Activated CD4-positive, alpha-beta T cell treated with anti-CD3 and anti-CD28 coated beads for 24 hours (primary cell): Measurements from ENCODE around the gene PIK3R5.

ENCODE experiments used
- DNase-seq, 2 donors: peaks; one replicate each; pipeline ENCODE4 v3.0.0-alpha.2; 2020; ENCODE audit warnings: low read depth in 2 of 2

PIK3R5 gene

DNA sequence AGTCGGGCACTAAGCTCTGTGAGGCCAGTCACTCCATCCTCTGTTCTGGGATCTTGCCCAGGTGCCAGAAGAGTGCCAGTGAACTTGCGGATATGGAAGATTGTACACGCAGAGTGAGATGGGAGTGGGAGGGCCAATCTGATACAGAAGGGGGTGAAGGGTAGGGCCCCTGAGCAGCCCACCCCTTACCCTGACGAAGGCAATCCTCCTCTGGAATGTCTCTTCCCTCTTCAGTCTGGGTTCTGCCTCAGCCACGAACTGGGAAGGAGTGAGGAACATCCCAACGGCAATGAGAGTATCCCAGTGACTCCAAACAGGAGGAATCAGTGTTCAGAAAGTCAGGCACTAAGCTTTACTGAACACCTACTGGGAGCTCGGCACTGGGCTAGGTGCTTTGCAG is 86.1 kb downstream of the PIK3R5 start:
- no peak for DNase-seq

DNA sequence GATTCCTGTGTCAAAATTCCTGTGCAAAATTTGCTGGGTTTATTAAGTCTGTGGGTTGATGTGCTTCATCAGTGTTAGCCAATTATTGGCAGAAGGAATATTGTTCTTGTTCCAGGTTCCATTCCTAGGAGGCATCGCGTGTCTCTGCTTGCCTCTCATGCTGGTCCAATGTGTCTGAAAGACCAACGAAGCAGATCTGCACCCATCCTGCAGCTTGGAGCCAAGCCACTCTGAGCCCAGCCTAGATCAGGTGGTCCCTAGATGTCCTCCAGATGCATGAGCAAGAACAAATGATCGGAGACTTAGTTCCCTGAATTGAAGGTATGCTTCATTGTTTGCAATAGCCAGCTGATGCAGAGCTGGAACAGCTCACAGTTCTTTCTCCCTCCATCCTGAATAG is 87.5 kb downstream of the PIK3R5 start:
- no peak for DNase-seq

DNA sequence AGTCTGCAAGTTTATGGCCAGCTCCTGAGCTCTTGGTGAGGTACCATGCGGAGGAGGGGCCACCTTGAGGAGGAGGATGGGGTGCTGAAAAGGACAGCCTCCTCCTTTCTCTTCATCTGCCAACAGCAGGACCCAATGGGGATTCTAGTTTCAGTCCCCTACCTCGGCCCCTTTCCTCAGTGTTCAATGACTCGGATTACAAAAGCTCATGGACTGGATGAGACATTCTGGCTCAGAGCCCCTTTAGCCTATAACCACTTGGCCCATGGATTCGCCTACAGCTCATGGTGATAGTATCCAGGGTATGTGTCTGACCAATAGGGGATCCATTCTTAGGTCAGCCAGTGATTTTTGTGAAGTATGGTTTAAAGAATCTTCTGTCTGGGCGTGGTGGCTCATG is 89.5 kb downstream of the PIK3R5 start:
- no peak for DNase-seq

DNA sequence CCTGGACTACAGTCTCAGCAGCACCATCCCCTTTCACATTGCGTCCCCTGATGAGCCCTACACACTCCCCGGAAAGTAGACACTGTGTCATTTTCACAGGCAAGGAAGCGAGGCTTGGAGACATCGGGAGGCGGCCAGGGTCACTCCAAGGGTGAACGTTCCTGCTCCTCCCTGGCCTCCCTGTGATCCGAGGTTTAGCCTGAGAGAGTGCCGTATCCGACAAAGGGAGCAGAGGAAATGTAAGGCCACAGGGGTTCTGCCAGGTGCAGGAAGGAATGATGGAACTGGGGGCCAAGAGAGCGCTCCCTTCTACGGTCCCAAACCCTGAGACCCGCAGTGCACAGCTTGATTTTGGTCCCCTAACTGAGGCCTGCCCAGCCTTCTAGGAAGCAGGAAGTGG is 90.1 kb downstream of the PIK3R5 start:
- no peak for DNase-seq

DNA sequence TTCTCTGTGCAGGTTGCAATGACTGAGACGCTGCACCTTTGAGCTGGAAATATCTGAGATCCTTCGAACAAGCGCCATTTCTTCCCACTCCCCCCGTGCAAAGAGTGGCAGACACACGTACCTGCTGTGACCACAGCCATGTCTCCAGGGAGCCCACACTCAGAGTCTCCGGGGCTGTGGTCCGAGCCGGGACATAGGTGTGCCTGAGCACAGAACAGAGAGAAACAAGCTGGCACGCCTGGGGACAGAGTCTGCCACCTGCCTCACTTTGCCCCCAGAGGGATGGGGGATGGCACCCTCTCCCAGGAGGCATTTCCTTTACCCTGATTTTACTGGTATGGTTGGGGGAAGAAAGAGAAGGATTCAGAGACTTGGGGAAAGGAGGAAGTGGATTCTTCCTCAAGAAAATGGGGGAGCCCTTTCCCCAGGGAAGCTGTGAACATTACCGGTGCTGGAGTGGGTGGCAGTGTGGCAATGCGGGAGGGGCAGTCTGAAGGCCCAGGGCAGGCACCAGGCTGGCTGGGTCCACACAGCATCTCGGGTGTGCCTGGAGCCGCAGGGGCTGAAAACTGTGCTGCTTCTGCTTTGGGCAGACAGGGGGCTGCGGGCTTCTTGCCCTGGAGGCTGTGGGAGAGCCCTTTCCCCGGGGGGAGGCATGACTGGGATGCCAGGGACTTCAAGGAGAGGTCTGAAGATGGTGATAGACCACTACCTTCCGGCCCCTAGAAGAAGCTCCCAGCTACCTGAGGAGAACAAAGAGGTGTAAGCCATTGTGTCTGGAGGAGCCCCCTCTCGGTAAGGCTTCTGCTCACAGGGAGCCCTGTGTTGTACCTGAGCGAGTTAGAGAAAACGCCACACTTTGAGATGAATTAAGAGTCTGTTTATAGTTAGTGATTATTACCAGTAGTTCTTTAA is 91.4 kb downstream of the PIK3R5 start:
- no peak for DNase-seq

DNA sequence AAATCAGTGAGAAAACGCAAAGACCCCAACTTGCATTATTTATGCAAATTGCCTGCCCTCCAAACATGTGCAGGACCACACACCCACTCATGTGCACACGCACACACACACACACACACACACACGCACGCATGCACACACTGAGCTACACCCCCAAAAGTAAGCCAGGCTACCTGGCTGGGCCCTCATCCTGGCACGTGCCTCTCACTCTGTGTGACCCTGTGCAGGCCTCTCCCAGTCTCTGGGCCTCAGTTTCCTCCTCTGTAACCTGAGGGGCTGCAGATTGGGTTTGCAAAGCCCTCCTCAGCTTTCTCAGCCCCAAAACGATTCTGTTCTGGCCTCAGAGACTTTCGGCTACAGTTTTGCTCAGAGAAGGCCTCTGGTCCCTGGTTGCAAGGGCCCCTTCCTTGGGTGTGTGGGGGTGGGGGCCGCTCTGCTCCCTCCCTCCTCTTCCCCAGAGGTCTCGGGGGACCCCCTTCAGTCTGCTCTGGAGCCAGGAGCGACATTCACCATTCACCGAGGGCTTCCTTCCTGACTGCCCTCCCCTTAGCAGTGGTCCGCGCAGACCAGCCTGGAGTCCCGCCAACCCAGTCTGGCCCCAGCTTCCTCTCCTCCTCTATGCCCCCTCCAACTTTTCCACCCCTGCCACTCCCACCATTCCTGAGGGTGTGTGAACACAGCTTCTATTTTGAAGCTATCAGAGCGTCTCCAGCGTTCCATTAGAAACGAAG is 92.6 kb downstream of the PIK3R5 start:
- no peak for DNase-seq

DNA sequence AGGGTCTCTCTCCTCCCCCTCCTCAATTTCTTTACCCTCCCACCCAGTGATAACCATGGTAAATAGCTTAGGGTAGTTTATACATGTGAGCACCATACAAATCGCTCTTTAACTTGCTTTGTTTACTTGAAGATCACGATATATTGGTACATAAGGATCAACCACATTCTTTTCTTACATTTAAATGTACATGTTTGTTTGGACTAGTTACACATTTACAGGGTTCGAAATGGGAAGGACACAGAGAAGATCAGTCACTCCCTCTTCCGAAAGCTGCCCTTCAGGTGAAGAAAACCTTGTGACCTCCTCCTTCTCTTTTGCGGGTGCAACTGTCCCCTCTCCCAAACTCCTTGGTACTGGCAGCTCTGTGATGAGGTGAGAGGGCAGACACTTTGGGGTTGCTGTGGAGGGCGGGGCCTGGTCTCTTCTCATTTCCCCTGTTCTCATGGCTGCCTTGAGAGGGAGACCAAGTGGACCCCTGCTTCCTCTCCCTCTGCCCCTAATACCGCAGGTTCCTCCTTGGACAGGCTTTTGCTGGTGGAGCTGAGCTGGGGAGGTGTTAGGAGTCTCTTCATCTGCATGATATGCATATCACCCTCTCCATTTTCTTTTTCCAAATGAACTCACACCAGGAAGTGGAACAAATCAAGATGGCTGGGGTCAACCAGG is 93.3 kb downstream of the PIK3R5 start:
- no peak for DNase-seq

DNA sequence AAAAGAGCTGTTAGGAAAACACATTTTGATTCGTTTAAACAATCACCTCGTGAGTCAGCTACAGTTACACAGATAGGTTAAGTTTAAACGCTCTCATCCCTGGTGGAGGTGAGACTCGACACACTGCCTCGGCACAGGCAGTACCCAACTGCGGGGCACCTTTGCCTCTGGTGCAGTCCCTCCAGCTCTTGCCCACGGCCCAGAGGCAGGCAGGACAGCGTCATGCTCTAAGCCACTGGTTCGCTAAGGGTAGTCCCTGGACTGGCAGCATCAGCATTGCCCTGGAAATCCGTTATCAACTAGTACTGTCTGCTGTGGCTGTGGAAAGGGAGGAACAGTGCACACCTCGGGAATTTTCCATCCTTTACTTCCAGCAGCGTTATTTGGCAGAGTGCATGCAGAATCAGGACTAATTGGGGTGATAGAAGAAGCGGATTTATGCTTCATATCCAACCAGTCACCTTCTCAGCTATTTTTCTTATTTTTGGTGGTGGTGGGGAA is 94.4 kb downstream of the PIK3R5 start:
- DNase-seq, result no peak

DNA sequence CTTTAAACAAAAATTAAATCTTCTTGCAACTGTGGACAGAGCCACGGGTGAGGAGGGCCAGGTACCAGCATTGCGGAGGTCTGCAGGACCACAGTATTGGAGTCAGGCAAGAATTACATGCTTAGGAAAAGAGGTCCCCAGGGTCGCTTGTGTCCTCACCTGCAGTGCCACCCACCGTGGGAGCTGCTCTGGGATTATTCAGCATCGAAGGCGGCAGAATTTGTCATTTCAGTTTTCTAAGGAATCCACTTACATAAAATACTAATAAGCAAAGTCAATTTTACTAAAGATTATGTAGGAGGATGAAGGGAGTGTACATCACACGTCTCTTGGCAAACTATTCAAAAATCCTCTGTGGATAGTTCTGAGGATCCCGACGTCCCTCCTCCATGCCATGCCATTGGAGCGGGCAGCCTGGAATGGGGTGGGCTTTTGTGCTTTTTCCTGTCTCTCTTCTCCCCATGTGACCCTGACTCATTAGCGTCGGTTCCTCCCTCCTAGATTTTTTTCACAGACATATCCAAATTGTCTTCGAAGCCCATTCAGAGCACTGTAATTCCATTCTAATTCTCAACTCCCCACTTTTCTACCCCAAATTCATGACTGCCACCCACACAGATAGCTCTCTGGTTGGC is 95.0 kb downstream of the PIK3R5 start:
- DNase-seq, result no peak

DNA sequence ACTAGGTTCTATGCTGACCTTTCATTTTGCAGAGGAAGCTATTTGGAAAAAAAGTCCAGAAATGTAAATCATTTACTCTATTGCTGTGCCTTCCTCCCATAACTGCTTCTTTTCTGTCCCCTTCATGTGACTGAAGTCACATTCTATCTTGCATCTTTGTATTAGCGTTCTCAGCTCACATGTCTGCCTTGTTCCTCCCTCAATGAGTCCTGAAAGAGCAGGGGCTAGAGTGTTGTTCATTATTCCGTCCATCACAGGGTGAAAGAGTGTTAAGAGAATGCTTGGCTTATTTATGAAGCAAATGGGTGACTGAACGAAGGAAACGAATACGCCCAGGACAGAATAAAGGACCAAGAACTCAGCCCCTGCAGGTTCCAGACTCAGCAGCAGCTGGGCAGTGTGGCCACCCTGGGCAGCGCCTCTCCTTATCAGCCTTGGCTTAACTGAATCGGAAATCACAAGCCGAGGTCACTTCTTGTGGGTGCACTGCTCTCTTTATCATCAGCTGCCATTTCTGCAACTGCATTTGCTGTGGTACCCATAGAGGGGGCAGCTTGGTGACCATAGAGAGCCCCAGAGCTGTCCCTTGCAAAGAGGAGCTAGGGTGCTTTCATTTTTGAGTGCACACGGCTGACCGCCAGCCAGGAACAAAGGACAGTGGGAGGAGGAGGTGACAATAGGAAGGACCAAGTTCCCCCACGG is 96.2 kb downstream of the PIK3R5 start:
- no peak for DNase-seq

DNA sequence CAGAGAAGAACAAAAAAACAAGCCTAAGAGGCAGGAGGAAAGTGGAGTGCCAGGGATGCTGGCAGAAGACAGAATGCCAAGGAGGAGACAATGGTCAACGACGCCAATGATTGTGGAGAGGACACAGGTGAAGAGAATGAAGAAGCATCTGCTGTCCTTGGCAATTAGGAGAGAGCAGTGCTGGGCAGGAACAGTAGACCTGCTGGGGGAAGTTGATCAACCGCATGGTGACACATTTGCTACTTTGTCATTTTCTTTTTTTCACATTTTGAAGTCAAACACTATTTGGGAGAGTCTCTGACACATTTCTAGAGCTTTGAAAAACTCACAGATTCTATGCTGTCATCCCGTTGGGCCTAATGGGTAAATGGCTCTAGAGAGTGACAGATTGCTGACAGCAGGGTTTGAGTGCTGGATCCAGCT is 97.0 kb downstream of the PIK3R5 start:
- DNase-seq, result no peak

DNA sequence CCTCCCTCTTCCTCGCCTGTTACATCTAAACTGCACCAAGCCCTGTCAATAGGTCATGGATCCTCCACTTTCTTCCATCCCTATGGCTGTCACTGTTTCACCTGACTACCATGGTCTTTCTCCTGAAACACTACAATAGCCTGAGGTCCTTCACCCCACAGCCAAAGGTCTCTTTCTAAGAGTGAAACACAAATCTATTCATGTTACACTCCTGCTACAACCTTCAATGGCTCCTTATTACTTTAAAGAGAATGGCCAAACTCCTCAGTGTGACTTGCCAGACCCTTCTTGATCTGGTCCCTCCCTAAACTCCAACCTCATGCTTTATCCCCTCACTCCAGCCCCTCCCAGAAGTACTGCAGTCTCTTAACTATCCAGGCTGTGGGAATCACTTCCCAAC is 97.4 kb downstream of the PIK3R5 start:
- DNase-seq, result no peak

DNA sequence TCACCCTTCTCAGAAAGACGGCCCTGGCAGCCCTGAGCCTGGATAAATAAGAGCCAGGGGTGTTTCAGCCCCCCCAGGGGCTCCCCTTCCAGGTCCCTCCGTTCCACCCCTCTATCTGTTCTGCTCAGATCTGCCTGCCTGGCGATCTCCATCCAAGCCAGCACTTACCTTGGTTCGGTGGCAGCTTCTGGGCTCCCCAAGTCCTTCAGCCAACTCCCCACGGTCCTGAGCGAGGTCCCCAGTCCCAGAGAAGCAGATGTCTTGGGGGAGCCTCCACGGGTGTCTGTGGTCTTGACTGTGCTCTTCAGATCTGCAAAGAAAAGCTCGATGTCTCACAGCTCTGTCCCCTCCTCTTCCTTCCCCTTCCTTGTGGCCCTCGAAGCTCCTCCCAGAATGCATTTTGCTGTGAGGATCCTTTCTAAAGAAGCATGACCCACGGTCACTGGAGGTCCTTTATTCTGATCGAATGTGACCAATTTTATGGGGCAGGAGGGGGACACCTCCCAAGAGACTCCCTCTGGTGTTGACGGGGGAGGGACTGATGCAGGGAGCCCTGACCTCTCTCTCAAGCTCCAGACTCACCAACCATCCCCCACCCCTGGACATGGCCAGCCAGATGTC is 98.0 kb downstream of the PIK3R5 start, which contains the start of gene PIK3R6:
PIK3R6 (minus strand) TSS at position 314 of the 621 bp plus-strand sequence. CDS start 17,880 bp downstream, outside the sequence.
- DNase-seq, result no peak

DNA sequence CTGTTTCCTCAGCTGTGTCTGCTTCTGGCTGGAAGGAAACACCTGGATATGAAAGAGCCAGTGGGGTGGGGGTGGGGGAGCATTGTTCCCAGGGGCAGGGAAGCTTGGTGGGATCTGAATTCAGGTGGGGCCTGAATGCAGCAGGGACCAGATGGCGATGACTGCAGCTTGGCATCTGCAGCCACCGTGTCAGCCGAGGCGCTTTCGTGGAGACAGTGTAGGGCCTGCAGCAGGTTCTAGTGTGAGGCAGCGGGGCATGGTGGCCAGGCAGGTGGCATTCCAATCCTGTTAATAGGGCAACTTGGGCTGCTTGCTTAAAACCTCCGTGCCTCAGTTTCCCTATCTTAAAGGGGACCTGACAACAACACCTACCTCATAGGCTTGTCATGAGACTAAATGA is 99.7 kb downstream of the PIK3R5 start:
- no peak for DNase-seq

DNA sequence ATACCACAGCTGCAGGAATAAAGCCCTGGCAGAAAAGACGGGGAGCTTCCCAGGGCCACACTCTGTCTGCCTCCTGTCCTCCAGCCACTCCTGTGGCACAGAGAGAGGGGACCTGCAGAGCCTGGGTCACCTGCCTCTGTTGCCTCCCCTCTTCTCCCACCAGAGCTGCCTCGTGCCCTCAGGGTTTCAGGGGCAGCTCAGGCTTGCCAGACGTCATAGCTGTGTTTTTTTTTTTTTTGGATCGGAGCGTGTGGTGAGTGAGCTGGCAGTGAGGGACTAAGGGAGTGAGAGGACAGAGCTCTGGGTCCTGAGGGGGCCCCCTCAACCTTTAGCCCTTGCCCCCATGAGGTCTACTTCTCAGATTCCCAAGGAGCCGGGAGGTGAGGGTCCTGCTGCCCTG is 100.1 kb downstream of the PIK3R5 start:
- no peak for DNase-seq

DNA sequence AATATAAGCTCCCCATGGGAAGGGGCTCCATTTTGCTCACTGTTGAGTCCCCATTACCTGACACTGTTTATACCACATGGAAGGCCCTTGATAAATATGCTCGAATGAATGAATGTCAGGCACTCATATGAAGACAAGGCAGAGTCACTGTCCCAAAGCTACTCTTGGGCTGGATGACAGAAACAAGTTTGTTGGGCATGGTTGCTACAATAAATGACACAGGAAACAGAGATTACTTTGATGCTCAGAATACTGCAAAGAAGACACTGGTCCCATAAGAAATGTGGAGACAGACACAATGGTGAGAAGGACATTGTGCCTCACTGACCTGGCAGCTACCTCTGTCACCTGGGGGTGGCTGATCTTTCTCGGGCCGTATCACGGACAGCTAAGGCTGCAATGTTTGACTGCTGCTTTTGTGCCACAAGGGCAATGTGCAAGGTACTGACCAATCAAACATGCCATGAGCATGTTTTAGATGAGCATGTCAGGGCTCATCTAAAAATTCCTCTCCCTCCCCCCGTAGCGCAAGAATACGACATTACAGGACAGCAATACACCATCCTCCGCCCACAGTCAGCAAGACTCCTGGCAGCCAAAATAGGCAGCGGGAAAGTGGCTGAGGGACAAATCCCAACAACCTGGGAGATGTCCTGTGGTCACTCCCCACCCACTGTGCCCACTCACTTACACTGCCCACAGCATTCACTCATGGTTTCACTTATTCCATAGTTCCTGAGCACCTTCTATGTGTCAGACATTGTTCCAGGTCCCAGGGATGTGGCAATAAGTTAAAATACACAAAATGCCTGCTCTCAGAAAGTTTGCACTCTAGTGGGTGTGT is 103.1 kb downstream of the PIK3R5 start:
- no peak for DNase-seq

DNA sequence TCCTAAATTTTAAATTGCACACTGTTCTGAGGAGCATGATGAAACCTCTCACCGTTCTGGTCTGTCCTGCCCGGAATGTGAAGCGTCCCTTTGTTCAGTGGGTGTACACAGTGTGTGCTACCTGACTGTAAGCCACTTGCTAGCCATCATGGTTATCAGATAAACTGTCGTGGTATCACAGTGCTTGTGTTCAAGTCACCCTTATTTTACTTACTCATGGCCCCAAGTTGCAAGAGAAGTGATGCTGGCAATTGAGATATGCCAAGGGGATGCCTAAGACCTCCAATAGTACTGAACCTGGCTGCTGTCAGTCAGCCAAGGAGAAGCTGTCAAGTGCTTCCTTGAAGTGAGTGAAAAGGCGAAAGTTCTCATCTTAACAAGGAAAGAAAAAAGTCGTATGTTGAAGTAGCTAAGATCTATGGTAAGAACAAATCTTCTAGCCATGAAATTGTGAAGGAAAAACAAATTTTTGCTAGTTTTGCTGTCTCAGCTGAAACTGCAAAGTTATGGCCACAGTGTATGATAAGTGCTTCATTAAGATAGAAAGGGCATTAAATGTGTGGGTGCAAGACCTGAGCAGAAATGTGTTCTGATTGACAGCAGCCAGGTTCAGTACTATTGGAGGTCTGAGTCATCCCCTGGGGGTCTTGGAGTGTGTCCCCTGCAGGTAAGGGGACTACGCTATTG is 103.9 kb downstream of the PIK3R5 start:
- no peak for DNase-seq

DNA sequence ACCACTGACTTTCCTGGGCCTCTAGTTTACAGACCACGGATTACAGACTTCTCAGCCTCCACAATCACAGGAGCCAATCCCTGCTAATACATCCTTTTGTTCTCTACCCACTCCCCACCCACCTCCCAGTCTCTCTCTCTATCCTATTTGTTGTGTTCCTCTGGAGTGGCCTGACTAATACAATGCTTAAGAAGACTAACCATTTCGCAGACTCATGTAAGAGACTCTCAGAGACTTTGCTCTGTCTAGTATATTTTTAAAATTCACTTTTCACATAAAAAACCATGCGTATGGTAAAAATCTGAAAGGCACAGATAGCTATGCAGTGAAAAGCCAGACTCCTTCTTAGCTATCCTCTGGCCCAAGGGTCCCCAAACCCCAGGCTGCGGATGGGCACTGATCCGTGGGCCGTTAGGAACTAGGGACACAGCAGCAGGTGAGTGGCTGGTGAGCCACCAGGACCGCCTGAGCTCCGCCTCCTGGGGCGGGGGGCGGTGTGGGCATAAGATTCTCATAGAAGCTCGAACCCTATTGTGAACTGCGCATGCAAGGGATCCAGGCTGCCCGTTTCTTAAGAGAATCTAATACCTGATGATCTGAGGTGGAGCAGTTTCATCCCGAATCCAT is 105.6 kb downstream of the PIK3R5 start:
- DNase-seq, result no peak
